ENCODE data around the gene HOXD11. TPM values are rescaled to one million over a fixed set of nuclear protein-coding genes. Genes with fewer than 3 reads are reported as not detected.

Gene HOXD11
- total and polyA plus RNA-seq, 9 of the 15 experiments (the other 6 are each of a cell fraction or from before 2014, with no cell fraction given), result not detected

DNA sequence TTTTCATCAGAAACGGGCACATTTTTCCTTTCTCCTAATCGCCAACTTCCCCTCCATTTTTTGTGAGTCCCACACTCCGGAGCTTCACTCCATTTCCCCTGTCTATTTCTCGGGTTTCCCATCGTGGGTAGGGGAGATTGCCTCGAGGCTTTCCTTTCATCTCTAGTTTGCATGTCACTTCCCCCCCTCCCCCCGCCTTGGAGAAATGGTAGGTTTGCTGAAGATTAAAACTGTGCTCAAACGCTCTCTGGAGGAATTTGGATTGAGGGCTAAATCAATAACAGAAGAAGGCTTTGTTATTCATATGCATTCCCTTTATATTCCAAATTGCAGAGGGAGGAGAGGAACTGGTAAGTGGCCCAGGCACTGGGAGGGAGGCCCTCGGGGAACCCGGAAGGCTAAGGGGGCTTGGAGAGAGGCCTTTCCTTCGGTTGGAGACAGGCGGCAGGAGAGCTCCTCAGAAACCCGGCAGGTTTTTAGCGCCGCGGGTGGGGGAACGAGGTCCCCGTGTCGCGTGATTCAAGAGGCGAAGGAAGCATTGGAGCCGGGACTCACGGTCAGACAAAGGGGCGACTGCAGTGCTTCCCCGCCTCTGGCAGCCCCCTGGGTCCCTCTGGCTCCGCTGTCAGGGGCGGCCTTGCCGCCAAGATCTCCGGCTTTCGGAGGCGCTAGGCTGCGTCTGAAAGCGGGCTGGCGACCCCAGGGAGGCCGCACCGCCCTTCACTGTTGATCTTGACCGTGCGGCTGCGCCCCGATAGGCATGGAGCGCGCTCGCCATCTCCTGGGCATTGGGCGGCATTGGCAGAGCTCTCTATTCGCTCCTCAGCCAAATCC lies 9.9 kb upstream of the HOXD11 start (continued):
- TF ChIP-seq NR2C2 (CRISPR knock-in tag; IDR thresholded peaks at IDR 0.05), result no peak
- TF ChIP-seq NR2C2 (tag; IDR thresholded peaks at IDR 0.05), result no peak
- TF ChIP-seq ZNF274 (IDR thresholded peaks at IDR 0.05; ENCODE audit: borderline replicate concordance, low read depth, low read length), result no peak
- TF ChIP-seq PTTG1 (tag; IDR thresholded peaks at IDR 0.05; ENCODE audit: low read depth), result no peak
- no peak for TF ChIP-seq MXI1 (IDR thresholded peaks at IDR 0.05; ENCODE audit: low read depth, low read length)
- TF ChIP-seq ZNF3 (CRISPR knock-in tag; IDR thresholded peaks at IDR 0.05), result no peak
- no peak for TF ChIP-seq ASH1L (IDR thresholded peaks at IDR 0.05; ENCODE audit: borderline replicate concordance, low read depth, partially characterized antibody)
- no peak for TF ChIP-seq EHMT2 (IDR thresholded peaks at IDR 0.05)
- peak; percentile 53; the same call in 1 of the 2 replicates for TF ChIP-seq LCOR (CRISPR knock-in tag; IDR thresholded peaks at IDR 0.05)
- TF ChIP-seq PTBP1 (IDR thresholded peaks at IDR 0.05; ENCODE audit: low read depth, low read length), result no peak
- TF ChIP-seq, protein P1, sequence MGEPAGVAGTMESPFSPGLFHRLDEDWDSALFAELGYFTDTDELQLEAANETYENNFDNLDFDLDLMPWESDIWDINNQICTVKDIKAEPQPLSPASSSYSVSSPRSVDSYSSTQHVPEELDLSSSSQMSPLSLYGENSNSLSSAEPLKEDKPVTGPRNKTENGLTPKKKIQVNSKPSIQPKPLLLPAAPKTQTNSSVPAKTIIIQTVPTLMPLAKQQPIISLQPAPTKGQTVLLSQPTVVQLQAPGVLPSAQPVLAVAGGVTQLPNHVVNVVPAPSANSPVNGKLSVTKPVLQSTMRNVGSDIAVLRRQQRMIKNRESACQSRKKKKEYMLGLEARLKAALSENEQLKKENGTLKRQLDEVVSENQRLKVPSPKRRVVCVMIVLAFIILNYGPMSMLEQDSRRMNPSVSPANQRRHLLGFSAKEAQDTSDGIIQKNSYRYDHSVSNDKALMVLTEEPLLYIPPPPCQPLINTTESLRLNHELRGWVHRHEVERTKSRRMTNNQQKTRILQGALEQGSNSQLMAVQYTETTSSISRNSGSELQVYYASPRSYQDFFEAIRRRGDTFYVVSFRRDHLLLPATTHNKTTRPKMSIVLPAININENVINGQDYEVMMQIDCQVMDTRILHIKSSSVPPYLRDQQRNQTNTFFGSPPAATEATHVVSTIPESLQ (CRISPR knock-in tag; IDR thresholded peaks at IDR 0.05), result no peak
- no peak for TF ChIP-seq SREBF1 (IDR thresholded peaks at IDR 0.05; ENCODE audit: borderline replicate concordance, low read depth, low read length)
- TF ChIP-seq, protein P2, sequence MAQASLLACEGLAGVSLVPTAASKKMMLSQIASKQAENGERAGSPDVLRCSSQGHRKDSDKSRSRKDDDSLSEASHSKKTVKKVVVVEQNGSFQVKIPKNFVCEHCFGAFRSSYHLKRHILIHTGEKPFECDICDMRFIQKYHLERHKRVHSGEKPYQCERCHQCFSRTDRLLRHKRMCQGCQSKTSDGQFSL (CRISPR knock-in tag; IDR thresholded peaks at IDR 0.05), result no peak
- TF ChIP-seq, protein P2 (tag; IDR thresholded peaks at IDR 0.05), result 0 out of 4 replicates have a peak, but pooled peaks of 1 of the 2 experiments have one; percentile 42
- TF ChIP-seq, protein P3, sequence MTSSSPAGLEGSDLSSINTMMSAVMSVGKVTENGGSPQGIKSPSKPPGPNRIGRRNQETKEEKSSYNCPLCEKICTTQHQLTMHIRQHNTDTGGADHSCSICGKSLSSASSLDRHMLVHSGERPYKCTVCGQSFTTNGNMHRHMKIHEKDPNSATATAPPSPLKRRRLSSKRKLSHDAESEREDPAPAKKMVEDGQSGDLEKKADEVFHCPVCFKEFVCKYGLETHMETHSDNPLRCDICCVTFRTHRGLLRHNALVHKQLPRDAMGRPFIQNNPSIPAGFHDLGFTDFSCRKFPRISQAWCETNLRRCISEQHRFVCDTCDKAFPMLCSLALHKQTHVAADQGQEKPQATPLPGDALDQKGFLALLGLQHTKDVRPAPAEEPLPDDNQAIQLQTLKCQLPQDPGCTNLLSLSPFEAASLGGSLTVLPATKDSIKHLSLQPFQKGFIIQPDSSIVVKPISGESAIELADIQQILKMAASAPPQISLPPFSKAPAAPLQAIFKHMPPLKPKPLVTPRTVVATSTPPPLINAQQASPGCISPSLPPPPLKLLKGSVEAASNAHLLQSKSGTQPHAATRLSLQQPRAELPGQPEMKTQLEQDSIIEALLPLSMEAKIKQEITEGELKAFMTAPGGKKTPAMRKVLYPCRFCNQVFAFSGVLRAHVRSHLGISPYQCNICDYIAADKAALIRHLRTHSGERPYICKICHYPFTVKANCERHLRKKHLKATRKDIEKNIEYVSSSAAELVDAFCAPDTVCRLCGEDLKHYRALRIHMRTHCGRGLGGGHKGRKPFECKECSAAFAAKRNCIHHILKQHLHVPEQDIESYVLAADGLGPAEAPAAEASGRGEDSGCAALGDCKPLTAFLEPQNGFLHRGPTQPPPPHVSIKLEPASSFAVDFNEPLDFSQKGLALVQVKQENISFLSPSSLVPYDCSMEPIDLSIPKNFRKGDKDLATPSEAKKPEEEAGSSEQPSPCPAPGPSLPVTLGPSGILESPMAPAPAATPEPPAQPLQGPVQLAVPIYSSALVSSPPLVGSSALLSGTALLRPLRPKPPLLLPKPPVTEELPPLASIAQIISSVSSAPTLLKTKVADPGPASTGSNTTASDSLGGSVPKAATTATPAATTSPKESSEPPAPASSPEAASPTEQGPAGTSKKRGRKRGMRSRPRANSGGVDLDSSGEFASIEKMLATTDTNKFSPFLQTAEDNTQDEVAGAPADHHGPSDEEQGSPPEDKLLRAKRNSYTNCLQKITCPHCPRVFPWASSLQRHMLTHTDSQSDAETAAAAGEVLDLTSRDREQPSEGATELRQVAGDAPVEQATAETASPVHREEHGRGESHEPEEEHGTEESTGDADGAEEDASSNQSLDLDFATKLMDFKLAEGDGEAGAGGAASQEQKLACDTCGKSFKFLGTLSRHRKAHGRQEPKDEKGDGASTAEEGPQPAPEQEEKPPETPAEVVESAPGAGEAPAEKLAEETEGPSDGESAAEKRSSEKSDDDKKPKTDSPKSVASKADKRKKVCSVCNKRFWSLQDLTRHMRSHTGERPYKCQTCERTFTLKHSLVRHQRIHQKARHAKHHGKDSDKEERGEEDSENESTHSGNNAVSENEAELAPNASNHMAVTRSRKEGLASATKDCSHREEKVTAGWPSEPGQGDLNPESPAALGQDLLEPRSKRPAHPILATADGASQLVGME (CRISPR knock-in tag; IDR thresholded peaks at IDR 0.05), result no peak
- TF ChIP-seq ESRRA (IDR thresholded peaks at IDR 0.05; ENCODE audit: borderline replicate concordance, low read depth), result peak; percentile 47
- no peak for TF ChIP-seq NFE2L1 (tag; IDR thresholded peaks at IDR 0.05; ENCODE audit: borderline replicate concordance, low read depth)
- no peak for TF ChIP-seq ZNF263 (CRISPR knock-in tag; IDR thresholded peaks at IDR 0.05; ENCODE audit: borderline replicate concordance)

Data from K562 (cell line).